HepG2 (cell line): ENCODE results near the gene MAN1A2. TPM values are rescaled to one million over a fixed set of nuclear protein-coding genes. Genes with fewer than 3 reads are reported as not detected.

Experiments
- BCL6 ChIP-seq: IDR thresholded peaks from 2 replicates; pipeline ENCODE4 v1.6.1; 2016; ENCODE audit warnings: missing genetic modification reagents, missing compliant biosample characterization
- DBP ChIP-seq: sonication (generic); formaldehyde crosslinking; IDR thresholded peaks from 2 replicates; pipeline ENCODE4 v1.4.0; 2020; ENCODE audit warnings: missing genetic modification reagents; ENCODE audit errors: not compliant biosample characterization
- ELF3 ChIP-seq: IDR thresholded peaks from 2 replicates; pipeline ENCODE4 v1.6.1; 2016; ENCODE audit warnings: missing genetic modification reagents, missing compliant biosample characterization
- MEIS2 ChIP-seq: sonication (generic); formaldehyde crosslinking; IDR thresholded peaks from 2 replicates; pipeline ENCODE4 v1.9.0; 2021; ENCODE audit warnings: mild to moderate bottlenecking, missing genetic modification reagents
- MTF2 ChIP-seq: sonication (generic); formaldehyde crosslinking; IDR thresholded peaks from 2 replicates; pipeline ENCODE4 v1.5.0; 2020; ENCODE audit warnings: missing genetic modification reagents, borderline replicate concordance
- NAIF1 ChIP-seq: sonication (generic); formaldehyde crosslinking; IDR thresholded peaks from 2 replicates; pipeline ENCODE4 v1.5.0; 2020; ENCODE audit warnings: mild to moderate bottlenecking, missing genetic modification reagents, borderline replicate concordance
- NFKBIZ ChIP-seq: IDR thresholded peaks from 2 replicates; pipeline ENCODE4 v1.6.1; 2018; ENCODE audit warnings: missing genetic modification reagents, missing compliant biosample characterization
- PHF20 ChIP-seq: sonication (generic); formaldehyde crosslinking; IDR thresholded peaks from 2 replicates; pipeline ENCODE4 v1.5.0; 2020; ENCODE audit warnings: mild to moderate bottlenecking, missing genetic modification reagents
- RFXAP ChIP-seq: sonication (generic); formaldehyde crosslinking; IDR thresholded peaks from 2 replicates; pipeline ENCODE4 v1.4.0; 2020; ENCODE audit warnings: missing genetic modification reagents, borderline replicate concordance
- THAP11 ChIP-seq: IDR thresholded peaks from 2 replicates; pipeline ENCODE4 v1.6.1; 2016; ENCODE audit warnings: missing biosample characterization, missing genetic modification reagents
- ZMYM3 ChIP-seq: sonication (generic); formaldehyde crosslinking; IDR thresholded peaks from 2 replicates; pipeline ENCODE4 v1.5.1; 2020; ENCODE audit warnings: mild to moderate bottlenecking, missing genetic modification reagents
- ZNF552 ChIP-seq: sonication (generic); formaldehyde crosslinking; IDR thresholded peaks from 2 replicates; pipeline ENCODE4 v1.9.0; 2022; ENCODE audit warnings: missing genetic modification reagents, mild to moderate bottlenecking, borderline replicate concordance
- ZNF572 ChIP-seq: sonication (generic); formaldehyde crosslinking; IDR thresholded peaks from 2 replicates; pipeline ENCODE4 v1.5.1; 2020; ENCODE audit warnings: mild to moderate bottlenecking, missing genetic modification reagents
- ZNF574 ChIP-seq: sonication (generic); formaldehyde crosslinking; IDR thresholded peaks from 2 replicates; pipeline ENCODE4 v1.4.0; 2020; ENCODE audit warnings: missing genetic modification reagents
- ZNF646 ChIP-seq: sonication (generic); formaldehyde crosslinking; IDR thresholded peaks from 2 replicates; pipeline ENCODE4 v1.9.0; 2021; ENCODE audit warnings: mild to moderate bottlenecking, missing genetic modification reagents
- ZNF740 ChIP-seq: sonication (generic); formaldehyde crosslinking; IDR thresholded peaks from 2 replicates; pipeline ENCODE4 v1.4.0; 2020; ENCODE audit warnings: missing genetic modification reagents
- polyA plus RNA-seq, 8 experiments: library from polyadenylated mRNA; depleted of rRNA in 3 of 8; stranded (reverse) in 7 of 8; unstranded in 1 of 8; fragments of >200 nt; fragmentation: Illumina TruSeq in 4 of 8; extraction: Trizol in 4 of 8; gene quantifications; 2 replicates each; pipeline versions ENCODE4 v1.2.1 to v1.2.3, GENCODE V29; 2011 to 2016; ENCODE audit warnings: low read depth in 4 of 8, missing spikeins in 1 of 8, mixed read lengths in 1 of 8; ENCODE audit not compliant: insufficient read depth in 1 of 8
- total RNA-seq, 5 experiments: library from RNA; depleted of rRNA; stranded (reverse); fragments of >200 nt; fragmentation: Illumina TruSeq; extraction: Trizol; gene quantifications; 2 replicates each; pipeline ENCODE4 v1.2.3, GENCODE V29; 2016; ENCODE audit warnings: low read depth in 1 of 5

The MAN1A2 gene
- total and polyA plus RNA-seq, 2 of the 13 experiments (the other 11 are each of a cell fraction or from before 2014, with no cell fraction given), result 8.0 to 19.9 TPM

GRCh38 chr1:117544509-117545109 lies 177.4 kb downstream of the MAN1A2 start (continued):
- TF ChIP-seq NAIF1, result no peak
- 0 out of 2 replicates have a peak, but pooled peaks have one; percentile 7 for TF ChIP-seq BCL6 (CRISPR knock-in tag)
- TF ChIP-seq ZNF574 (CRISPR knock-in tag), result 0 out of 2 replicates have a peak, but pooled peaks have one; percentile 30
- TF ChIP-seq ZNF646, result no peak
- TF ChIP-seq PHF20 (CRISPR knock-in tag), result no peak
- no peak for TF ChIP-seq MTF2 (CRISPR knock-in tag)
- 0 out of 2 replicates have a peak, but pooled peaks have one; percentile 22 for TF ChIP-seq ZMYM3
- TF ChIP-seq THAP11, result no peak
- no peak for TF ChIP-seq RFXAP (CRISPR knock-in tag)
- no peak for TF ChIP-seq DBP (CRISPR knock-in tag)
- TF ChIP-seq MEIS2 (CRISPR knock-in tag), result peak; percentile 78
- no peak for TF ChIP-seq ZNF572 (CRISPR knock-in tag)
- TF ChIP-seq ELF3 (CRISPR knock-in tag), result peak; percentile 73
- no peak for TF ChIP-seq NFKBIZ (CRISPR knock-in tag)
- no peak for TF ChIP-seq ZNF740
- TF ChIP-seq ZNF552 (CRISPR knock-in tag), result no peak
